ENCODE results near the gene KIF25. TPM values are rescaled to one million over a fixed set of nuclear protein-coding genes. Genes with fewer than 3 reads are reported as not detected.

KIF25 gene
- total RNA-seq, 4 donors from 2014 or later = 0.16 TPM; not detected in 3

DNA sequence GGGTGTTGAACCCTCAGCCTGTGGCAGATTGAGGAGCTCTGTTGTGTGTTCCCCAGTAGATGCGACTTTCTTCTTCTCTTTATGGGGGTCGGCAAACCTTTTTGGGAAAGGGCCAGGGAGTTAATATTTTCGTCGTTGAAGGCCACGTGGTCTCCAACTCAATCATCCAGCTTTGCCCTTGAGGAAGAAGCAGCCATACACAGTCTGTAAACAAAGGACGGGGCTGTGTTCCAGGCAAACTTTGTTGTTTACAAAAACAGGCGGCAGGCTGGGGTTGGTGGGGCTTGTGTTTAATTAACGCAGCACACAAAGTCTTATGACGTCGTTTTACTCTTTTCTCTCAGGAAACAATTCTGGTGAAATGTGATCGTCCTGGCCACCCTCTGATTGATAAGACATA, 20.2 kb downstream of the KIF25 start:
- WGBS, 2 donors (ENCODE audit: low coverage in 1 of 2) = 46 to 71% methylated on average over 6 to 10 of the region's 11 CpGs

DNA sequence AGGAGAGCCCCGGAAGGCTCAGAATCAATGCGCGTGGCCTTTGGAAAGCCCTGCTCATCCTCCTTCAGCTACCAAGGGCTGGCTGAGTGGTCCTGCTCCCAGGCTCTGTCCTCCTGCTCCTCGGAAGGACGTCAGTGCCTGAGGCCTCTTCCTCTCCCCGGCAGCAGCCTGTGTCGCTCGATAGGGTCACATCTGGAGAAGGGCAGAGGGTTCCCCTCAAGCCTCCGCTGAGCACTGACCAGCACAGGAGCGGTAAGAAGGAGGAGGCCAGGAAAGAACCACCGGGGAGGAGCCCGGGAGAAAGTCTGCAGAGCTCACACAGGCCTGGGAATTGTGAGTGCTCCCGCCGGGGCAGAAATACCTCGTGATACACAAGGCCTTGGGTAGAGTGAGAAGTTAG, 21.2 kb downstream of the KIF25 start:
- no peaks in the 10 kb centered on the region for H3K4me1 ChIP-seq
- peaks cover 25% of the 10 kb centered on the region for H3K27me3 ChIP-seq
- no peaks in the 10 kb centered on the region for H3K36me3 ChIP-seq
- no peaks in the 10 kb centered on the region for H3K9me3 ChIP-seq
- no peak overlapping the region for H3K4me3 ChIP-seq
- no peak for ATAC-seq
- no peak overlapping the region for H3K27ac ChIP-seq
- 85% methylated on average over 6 of the region's 15 CpGs; no CpG with 5 or more reads in 1 of the 2 donors for WGBS, 2 donors (ENCODE audit: low coverage in 1 of 2)
- TF ChIP-seq EP300 (IDR thresholded peaks at IDR 0.05) = no peak
- TF ChIP-seq, protein P1, sequence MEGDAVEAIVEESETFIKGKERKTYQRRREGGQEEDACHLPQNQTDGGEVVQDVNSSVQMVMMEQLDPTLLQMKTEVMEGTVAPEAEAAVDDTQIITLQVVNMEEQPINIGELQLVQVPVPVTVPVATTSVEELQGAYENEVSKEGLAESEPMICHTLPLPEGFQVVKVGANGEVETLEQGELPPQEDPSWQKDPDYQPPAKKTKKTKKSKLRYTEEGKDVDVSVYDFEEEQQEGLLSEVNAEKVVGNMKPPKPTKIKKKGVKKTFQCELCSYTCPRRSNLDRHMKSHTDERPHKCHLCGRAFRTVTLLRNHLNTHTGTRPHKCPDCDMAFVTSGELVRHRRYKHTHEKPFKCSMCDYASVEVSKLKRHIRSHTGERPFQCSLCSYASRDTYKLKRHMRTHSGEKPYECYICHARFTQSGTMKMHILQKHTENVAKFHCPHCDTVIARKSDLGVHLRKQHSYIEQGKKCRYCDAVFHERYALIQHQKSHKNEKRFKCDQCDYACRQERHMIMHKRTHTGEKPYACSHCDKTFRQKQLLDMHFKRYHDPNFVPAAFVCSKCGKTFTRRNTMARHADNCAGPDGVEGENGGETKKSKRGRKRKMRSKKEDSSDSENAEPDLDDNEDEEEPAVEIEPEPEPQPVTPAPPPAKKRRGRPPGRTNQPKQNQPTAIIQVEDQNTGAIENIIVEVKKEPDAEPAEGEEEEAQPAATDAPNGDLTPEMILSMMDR (IDR thresholded peaks at IDR 0.05) = no peak
- no peak for TF ChIP-seq POLR2A (IDR thresholded peaks at IDR 0.05)
- no peak for TF ChIP-seq POLR2AphosphoS5 (IDR thresholded peaks at IDR 0.05)

More for the DNA sequence above, 20.2 kb downstream of the KIF25 start:
- H3K27me3 ChIP-seq = peaks cover 21% of the 10 kb centered on the region
- peaks cover 0 to 2% (median 0%) of the 10 kb centered on the region in 3 donors for H3K9me3 ChIP-seq
- no peaks in the 10 kb centered on the region for H3K36me3 ChIP-seq
- no peak for ATAC-seq
- no peak for TF ChIP-seq EP300 (IDR thresholded peaks at IDR 0.05)
- TF ChIP-seq POLR2A (IDR thresholded peaks at IDR 0.05) = no peak
- TF ChIP-seq, protein P1 (IDR thresholded peaks at IDR 0.05) = no peak
- TF ChIP-seq POLR2AphosphoS5 (IDR thresholded peaks at IDR 0.05) = no peak
- no peaks in the 10 kb centered on the region for H3K4me1 ChIP-seq
- H3K4me3 ChIP-seq = no peak overlapping the region
- no peak overlapping the region for H3K27ac ChIP-seq

DNA sequence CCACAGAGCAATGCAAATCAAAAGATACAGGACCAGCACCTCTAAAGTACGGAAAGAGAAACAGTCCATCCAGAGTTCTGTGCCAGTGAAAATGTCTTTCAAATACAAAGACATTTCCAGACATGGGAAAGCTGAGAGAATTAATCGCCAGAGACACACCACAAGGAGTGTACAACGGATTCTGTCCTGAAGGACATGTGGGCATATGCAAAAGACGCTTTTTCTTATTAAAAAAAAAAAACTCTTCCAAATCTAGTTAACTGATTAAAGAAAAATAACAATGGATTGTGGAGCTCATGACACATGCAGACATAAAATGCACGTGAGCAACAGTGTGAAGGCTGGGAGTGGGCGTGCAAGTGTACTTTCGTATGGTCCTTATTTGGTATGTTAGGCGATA, 22.8 kb downstream of the KIF25 start:
- TF ChIP-seq, protein P1 (IDR thresholded peaks at IDR 0.05) = no peak
- no peak for TF ChIP-seq POLR2A (IDR thresholded peaks at IDR 0.05)
- TF ChIP-seq EP300 (IDR thresholded peaks at IDR 0.05) = no peak
- no peak for TF ChIP-seq POLR2AphosphoS5 (IDR thresholded peaks at IDR 0.05)
- no peaks in the 10 kb centered on the region for H3K36me3 ChIP-seq
- ATAC-seq = no peak
- 71 to 94% methylated on average over 5 to 8 of the region's 8 CpGs for WGBS, 2 donors (ENCODE audit: low coverage in 1 of 2)
- H3K27ac ChIP-seq = no peak overlapping the region
- H3K4me1 ChIP-seq = no peaks in the 10 kb centered on the region
- peaks cover 29% of the 10 kb centered on the region for H3K27me3 ChIP-seq
- H3K4me3 ChIP-seq = no peak overlapping the region
- H3K9me3 ChIP-seq = no peaks in the 10 kb centered on the region

DNA sequence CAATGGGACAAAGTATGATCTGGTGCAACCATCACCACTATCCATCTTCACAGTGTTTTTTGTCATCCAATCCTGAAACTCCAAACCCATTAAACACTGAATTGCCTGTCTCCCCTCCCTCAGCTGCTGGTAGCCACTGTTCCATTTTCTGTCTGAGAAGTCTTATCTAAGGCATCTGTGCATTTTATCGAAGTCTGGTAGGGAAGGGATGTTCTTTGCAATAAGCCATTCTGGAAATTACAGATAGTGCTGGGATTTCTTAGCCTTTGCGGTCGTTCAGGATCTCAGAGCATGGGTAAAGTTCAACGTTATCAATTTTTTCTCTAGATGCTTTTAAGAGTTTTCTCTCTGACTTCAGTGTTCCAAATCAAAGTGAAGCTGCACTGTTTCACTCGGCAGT, 24.1 kb downstream of the KIF25 start:
- Histone ChIP-seq H3K4me1 (no peaks in the 10 kb centered on the region), H3K27me3 (peaks cover 30% of the 10 kb centered on the region), H3K4me3 (no peak overlapping the region), H3K9me3 (no peaks in the 10 kb centered on the region), H3K27ac (no peak overlapping the region), H3K36me3 (no peaks in the 10 kb centered on the region)
- 74 to 84% methylated on average over 4 to 5 of the region's 5 CpGs for whole genome bisulfite sequencing, 2 donors (ENCODE audit: low coverage in 1 of 2)
- no peak for ATAC-seq
- TF ChIP-seq POLR2AphosphoS5 (IDR thresholded peaks at IDR 0.05) (no peak), POLR2A (IDR thresholded peaks at IDR 0.05) (no peak), EP300 (IDR thresholded peaks at IDR 0.05) (no peak)
- TF ChIP-seq, protein P1 (IDR thresholded peaks at IDR 0.05) = no peak

DNA sequence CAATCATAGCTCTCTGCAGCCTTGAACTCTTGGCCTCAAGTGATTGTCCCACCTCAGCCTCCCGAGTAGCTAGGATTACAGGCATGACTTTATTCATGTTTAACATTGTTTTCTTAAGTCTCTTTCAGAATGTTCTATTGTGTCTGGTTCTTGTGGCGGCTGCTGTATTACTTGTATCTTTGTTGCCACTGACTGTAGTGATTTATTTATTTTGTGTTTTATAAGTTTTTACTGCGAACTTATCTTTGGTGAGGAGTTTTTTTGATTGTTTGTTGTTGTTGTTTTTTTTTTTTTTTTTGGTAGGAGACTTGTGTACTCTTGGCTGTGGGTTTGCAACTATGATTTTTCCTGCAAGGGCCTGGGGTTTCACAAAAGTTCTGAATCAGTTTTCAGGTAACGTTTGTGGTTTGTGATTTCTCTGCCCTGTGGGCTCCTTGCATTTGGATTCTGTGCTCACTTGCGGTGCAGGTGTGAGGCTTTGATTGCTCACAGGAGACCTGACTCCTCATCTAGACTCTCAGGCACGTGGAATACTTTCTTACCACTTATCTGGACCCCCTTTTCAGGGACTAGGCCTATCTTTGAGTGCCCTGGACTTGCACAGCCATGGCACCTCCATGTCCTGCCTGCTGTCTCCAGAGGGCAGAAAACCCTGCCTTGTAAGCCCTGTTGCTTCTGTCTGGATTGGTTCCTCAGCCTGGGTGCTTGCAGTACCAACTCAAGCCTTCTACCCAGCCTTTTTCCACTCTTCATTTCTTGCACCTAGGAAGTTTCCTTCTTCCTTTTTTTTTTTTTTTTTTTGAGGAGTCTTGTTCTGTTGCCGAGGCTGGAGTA, 25.2 kb downstream of the KIF25 start:
- H3K9me3 ChIP-seq = no peaks in the 10 kb centered on the region
- H3K4me1 ChIP-seq = no peaks in the 10 kb centered on the region
- no peak for TF ChIP-seq POLR2AphosphoS5 (IDR thresholded peaks at IDR 0.05)
- TF ChIP-seq EP300 (IDR thresholded peaks at IDR 0.05) = no peak
- TF ChIP-seq, protein P1 (IDR thresholded peaks at IDR 0.05) = no peak
- TF ChIP-seq POLR2A (IDR thresholded peaks at IDR 0.05) = no peak
- H3K36me3 ChIP-seq = no peaks in the 10 kb centered on the region
- H3K27me3 ChIP-seq = peaks cover 23% of the 10 kb centered on the region
- no peak for ATAC-seq
- no peak overlapping the region for H3K27ac ChIP-seq
- H3K4me3 ChIP-seq = no peak overlapping the region
- WGBS, 2 donors (ENCODE audit: low coverage in 1 of 2) = 50 to 76% methylated on average over 1 to 4 of the region's 7 CpGs
